WTC11 (cell line): ENCODE results near the gene CAV2. TPM values are rescaled to one million over a fixed set of nuclear protein-coding genes. Genes with fewer than 3 reads are reported as not detected.

Source experiments
- ATAC-seq: fragments of 200-7000 bp; cut with Tn5 transposase; 2 replicates; pipeline ENCODE4 v1.10.0; 2021; ENCODE audit warnings: mild to moderate bottlenecking, moderate library complexity
- CTCF ChIA-PET: fragments of 300-600 bp; sonication (Branson Sonifier 250); formaldehyde crosslinking; loops from one replicate; lab custom pipeline; 2021; ENCODE audit warnings: antibody characterized with exemption; lab: Charles Lee
- POLR2A ChIA-PET: fragments of 350-600 bp; sonication (Branson Sonifier 250); formaldehyde crosslinking; loops from one replicate; lab custom pipeline; 2021; ENCODE audit warnings: antibody characterized with exemption; lab: Charles Lee
- DNase-seq: peaks from one replicate; pipeline ENCODE4 v3.0.0; 2021; ENCODE audit warnings: low spot score
- H3K27ac Mint-ChIP-seq: 2 replicates; pipeline ENCODE4 v1.8.0; 2021; ENCODE audit warnings: mixed read lengths
- H3K27me3 Mint-ChIP-seq: 2 replicates; pipeline ENCODE4 v1.8.0; 2021; ENCODE audit warnings: low read depth, mild to moderate bottlenecking, moderate library complexity, mixed read lengths
- H3K36me3 Mint-ChIP-seq: 2 replicates; pipeline ENCODE4 v1.8.0; 2021; ENCODE audit warnings: mixed read lengths
- H3K4me1 Mint-ChIP-seq: 2 replicates; pipeline ENCODE4 v1.8.0; 2022; ENCODE audit warnings: mixed read lengths
- H3K4me3 Mint-ChIP-seq: 2 replicates; pipeline ENCODE4 v1.8.0; 2021; ENCODE audit warnings: mild to moderate bottlenecking, moderate library complexity, mixed read lengths
- H3K9me3 Mint-ChIP-seq: 2 replicates; pipeline ENCODE4 v1.8.0; 2021; ENCODE audit warnings: mixed read lengths
- CBFB ChIP-seq: sonication (generic); formaldehyde crosslinking; IDR thresholded peaks from 2 replicates; pipeline ENCODE4 v1.8.1; 2022; ENCODE audit warnings: mild to moderate bottlenecking, low read depth, missing genetic modification reagents
- CREM ChIP-seq: sonication (generic); formaldehyde crosslinking; IDR thresholded peaks from 2 replicates; pipeline ENCODE4 v1.8.1; 2022; ENCODE audit warnings: mild to moderate bottlenecking, missing genetic modification reagents, moderate library complexity
- NFATC4 ChIP-seq: fragments of 250-450 bp; sonication (Bioruptor Pico); IDR thresholded peaks from 2 replicates; pipeline ENCODE4 v1.9.0; 2021; ENCODE audit warnings: mild to moderate bottlenecking
- NR2C2 ChIP-seq: sonication (generic); formaldehyde crosslinking; IDR thresholded peaks from 2 replicates; pipeline ENCODE4 v1.8.0; 2022; ENCODE audit warnings: mild to moderate bottlenecking, missing genetic modification reagents
- NR3C1 ChIP-seq: sonication (generic); formaldehyde crosslinking; conservative IDR thresholded peaks from 2 replicates; pipeline ENCODE4 v1.8.1; 2023; ENCODE audit warnings: low read depth, mild to moderate bottlenecking, missing genetic modification reagents
- RELA ChIP-seq: sonication (generic); formaldehyde crosslinking; IDR thresholded peaks from 2 replicates; pipeline ENCODE4 v1.8.1; 2022; ENCODE audit warnings: missing genetic modification reagents, mild to moderate bottlenecking, borderline replicate concordance
- SOX15 ChIP-seq: fragments of 250-450 bp; sonication (Bioruptor Pico); IDR thresholded peaks from 2 replicates; pipeline ENCODE4 v1.9.0; 2021; ENCODE audit warnings: mild to moderate bottlenecking
- TCF7 ChIP-seq: sonication (generic); formaldehyde crosslinking; IDR thresholded peaks from 2 replicates; pipeline ENCODE4 v1.8.0; 2022; ENCODE audit warnings: mild to moderate bottlenecking, low read depth, missing genetic modification reagents, moderate library complexity
- ZNF121 ChIP-seq: sonication (generic); formaldehyde crosslinking; IDR thresholded peaks from 2 replicates; pipeline ENCODE4 v1.8.0; 2023; ENCODE audit warnings: missing genetic modification reagents
- ZNF671 ChIP-seq: fragments of 250-450 bp; sonication (Bioruptor Pico); IDR thresholded peaks from 2 replicates; pipeline ENCODE4 v1.8.0; 2021; ENCODE audit warnings: mild to moderate bottlenecking
- total RNA-seq: library from RNA; stranded (reverse); gene quantifications from 3 replicates; pipeline ENCODE4 v1.2.3, GENCODE V29; 2021
- TF ChIP-seq, protein P1 (sequence below): fragments of 250-450 bp; sonication (Bioruptor Pico); conservative IDR thresholded peaks from 2 replicates; pipeline ENCODE4 v1.9.0; 2021; ENCODE audit warnings: mild to moderate bottlenecking
- TF ChIP-seq, protein P2 (sequence below): sonication (generic); formaldehyde crosslinking; IDR thresholded peaks from 2 replicates; pipeline ENCODE4 v1.8.0; 2023; ENCODE audit warnings: missing genetic modification reagents, mild to moderate bottlenecking, borderline replicate concordance
- TF ChIP-seq, protein P3 (sequence below): sonication (generic); formaldehyde crosslinking; IDR thresholded peaks from 2 replicates; pipeline ENCODE4 v1.8.0; 2022; ENCODE audit warnings: missing genetic modification reagents
- TF ChIP-seq, protein P4 (sequence below): sonication (generic); formaldehyde crosslinking; IDR thresholded peaks from 2 replicates; pipeline ENCODE4 v1.8.0; 2023; ENCODE audit warnings: missing genetic modification reagents
- TF ChIP-seq, protein P5 (sequence below): sonication (generic); formaldehyde crosslinking; IDR thresholded peaks from 2 replicates; pipeline ENCODE4 v1.8.1; 2022; ENCODE audit warnings: low read depth, missing genetic modification reagents, borderline replicate concordance
- TF ChIP-seq, protein P6 (sequence below): sonication (generic); formaldehyde crosslinking; IDR thresholded peaks from 2 replicates; pipeline ENCODE4 v1.8.1; 2023; ENCODE audit warnings: mild to moderate bottlenecking, missing genetic modification reagents, borderline replicate concordance

The CAV2 gene
- total RNA-seq, 1 experiment from 2014 or later: 4.3 TPM

DNA sequence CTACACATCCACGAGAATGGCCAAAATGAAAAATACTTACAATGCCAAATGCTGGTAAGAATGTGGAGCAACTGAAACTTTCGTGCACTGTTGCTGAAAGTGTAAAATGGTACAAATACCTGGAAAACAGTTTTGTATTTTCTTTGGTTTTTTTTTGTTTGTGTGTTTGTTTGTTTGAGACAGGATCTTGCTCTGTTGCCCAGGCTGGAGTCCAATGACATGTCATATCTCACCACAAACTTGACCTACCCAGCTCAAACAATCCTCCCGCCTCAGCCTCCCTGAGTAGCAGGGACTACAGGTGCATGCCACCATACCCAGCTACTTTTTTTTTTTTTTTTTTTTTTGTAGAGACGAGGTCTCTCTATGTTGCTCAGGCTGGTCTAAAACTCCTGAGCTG is 35.6 kb upstream of the CAV2 start (continued):
- TF ChIP-seq, protein P1, sequence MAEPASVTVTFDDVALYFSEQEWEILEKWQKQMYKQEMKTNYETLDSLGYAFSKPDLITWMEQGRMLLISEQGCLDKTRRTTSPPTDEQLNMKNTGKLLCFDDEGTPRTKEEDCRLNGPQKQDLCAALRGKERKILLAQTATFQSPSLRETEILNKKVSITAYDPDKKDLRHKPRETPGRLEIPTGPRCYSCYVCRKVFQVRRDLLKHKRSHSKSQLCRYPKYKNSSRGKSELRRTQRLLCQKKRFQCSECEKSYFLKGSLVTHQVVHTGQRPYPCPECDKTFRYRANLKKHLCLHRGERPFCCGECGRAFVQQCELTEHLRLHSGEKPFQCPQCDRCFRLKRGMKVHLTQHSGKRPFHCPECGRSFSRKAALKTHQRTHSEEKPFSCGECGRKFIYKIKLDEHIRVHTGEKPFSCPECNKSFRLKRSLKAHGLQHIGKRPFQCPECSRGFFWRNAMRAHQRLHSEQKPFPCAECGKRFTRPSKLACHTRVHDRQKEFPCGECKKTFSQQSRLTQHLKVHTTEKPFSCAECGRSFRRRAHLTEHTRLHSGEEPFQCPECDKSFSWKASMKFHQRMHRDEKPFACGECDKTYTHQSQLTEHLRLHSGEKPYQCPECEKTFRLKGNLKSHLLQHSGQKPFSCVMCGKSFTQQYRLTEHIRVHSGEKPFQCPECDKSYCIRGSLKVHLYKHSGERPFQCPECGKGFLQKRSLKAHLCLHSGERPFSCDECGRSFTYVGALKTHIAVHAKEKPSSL (CRISPR knock-in tag): no peak
- TF ChIP-seq, protein P2, sequence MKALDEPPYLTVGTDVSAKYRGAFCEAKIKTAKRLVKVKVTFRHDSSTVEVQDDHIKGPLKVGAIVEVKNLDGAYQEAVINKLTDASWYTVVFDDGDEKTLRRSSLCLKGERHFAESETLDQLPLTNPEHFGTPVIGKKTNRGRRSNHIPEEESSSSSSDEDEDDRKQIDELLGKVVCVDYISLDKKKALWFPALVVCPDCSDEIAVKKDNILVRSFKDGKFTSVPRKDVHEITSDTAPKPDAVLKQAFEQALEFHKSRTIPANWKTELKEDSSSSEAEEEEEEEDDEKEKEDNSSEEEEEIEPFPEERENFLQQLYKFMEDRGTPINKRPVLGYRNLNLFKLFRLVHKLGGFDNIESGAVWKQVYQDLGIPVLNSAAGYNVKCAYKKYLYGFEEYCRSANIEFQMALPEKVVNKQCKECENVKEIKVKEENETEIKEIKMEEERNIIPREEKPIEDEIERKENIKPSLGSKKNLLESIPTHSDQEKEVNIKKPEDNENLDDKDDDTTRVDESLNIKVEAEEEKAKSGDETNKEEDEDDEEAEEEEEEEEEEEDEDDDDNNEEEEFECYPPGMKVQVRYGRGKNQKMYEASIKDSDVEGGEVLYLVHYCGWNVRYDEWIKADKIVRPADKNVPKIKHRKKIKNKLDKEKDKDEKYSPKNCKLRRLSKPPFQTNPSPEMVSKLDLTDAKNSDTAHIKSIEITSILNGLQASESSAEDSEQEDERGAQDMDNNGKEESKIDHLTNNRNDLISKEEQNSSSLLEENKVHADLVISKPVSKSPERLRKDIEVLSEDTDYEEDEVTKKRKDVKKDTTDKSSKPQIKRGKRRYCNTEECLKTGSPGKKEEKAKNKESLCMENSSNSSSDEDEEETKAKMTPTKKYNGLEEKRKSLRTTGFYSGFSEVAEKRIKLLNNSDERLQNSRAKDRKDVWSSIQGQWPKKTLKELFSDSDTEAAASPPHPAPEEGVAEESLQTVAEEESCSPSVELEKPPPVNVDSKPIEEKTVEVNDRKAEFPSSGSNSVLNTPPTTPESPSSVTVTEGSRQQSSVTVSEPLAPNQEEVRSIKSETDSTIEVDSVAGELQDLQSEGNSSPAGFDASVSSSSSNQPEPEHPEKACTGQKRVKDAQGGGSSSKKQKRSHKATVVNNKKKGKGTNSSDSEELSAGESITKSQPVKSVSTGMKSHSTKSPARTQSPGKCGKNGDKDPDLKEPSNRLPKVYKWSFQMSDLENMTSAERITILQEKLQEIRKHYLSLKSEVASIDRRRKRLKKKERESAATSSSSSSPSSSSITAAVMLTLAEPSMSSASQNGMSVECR: no peak
- TF ChIP-seq, protein P3, sequence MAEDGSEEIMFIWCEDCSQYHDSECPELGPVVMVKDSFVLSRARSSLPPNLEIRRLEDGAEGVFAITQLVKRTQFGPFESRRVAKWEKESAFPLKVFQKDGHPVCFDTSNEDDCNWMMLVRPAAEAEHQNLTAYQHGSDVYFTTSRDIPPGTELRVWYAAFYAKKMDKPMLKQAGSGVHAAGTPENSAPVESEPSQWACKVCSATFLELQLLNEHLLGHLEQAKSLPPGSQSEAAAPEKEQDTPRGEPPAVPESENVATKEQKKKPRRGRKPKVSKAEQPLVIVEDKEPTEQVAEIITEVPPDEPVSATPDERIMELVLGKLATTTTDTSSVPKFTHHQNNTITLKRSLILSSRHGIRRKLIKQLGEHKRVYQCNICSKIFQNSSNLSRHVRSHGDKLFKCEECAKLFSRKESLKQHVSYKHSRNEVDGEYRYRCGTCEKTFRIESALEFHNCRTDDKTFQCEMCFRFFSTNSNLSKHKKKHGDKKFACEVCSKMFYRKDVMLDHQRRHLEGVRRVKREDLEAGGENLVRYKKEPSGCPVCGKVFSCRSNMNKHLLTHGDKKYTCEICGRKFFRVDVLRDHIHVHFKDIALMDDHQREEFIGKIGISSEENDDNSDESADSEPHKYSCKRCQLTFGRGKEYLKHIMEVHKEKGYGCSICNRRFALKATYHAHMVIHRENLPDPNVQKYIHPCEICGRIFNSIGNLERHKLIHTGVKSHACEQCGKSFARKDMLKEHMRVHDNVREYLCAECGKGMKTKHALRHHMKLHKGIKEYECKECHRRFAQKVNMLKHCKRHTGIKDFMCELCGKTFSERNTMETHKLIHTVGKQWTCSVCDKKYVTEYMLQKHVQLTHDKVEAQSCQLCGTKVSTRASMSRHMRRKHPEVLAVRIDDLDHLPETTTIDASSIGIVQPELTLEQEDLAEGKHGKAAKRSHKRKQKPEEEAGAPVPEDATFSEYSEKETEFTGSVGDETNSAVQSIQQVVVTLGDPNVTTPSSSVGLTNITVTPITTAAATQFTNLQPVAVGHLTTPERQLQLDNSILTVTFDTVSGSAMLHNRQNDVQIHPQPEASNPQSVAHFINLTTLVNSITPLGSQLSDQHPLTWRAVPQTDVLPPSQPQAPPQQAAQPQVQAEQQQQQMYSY (CRISPR knock-in tag): no peak

DNA sequence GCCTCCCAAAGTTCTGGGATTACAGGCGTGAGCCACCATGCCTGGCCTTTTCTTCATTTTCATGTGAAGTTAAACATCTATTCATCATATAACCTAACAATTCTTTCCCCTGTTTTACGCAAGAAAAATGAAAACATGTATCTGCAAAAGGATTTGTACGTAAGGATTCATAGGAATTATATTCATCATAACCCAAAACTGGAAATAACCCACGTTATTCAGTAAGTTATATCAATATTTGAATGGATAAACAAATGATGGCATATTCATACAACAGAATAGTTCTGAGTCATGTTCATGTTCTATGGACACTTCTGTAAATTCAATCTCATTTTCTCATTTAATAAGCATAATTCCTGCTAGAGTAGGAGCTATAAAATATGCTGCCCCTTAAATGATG is 35.2 kb upstream of the CAV2 start:
- Mint-ChIP-seq H3K36me3 (no peaks in the 10 kb centered on the region), H3K27me3 (no peaks in the 10 kb centered on the region), H3K4me3 (no peak overlapping the region), H3K4me1 (peaks cover 5% of the 10 kb centered on the region; the same call in 1 of the 2 replicates), H3K27ac (no peak overlapping the region), H3K9me3 (no peaks in the 10 kb centered on the region)
- DNase-seq: no peak
- POLR2A ChIA-PET: no interaction called here
- CTCF ChIA-PET: no interaction called here
- ATAC-seq: no peak
- TF ChIP-seq TCF7 (CRISPR knock-in tag) (no peak), CBFB (CRISPR knock-in tag) (no peak), SOX15 (no peak), NFATC4 (no peak), CREM (CRISPR knock-in tag) (no peak), NR3C1 (CRISPR knock-in tag) (no peak), RELA (no peak), ZNF671 (no peak), ZNF121 (no peak), NR2C2 (CRISPR knock-in tag) (no peak)
- TF ChIP-seq, protein P4, sequence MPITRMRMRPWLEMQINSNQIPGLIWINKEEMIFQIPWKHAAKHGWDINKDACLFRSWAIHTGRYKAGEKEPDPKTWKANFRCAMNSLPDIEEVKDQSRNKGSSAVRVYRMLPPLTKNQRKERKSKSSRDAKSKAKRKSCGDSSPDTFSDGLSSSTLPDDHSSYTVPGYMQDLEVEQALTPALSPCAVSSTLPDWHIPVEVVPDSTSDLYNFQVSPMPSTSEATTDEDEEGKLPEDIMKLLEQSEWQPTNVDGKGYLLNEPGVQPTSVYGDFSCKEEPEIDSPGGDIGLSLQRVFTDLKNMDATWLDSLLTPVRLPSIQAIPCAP (CRISPR knock-in tag): no peak
- TF ChIP-seq, protein P5, sequence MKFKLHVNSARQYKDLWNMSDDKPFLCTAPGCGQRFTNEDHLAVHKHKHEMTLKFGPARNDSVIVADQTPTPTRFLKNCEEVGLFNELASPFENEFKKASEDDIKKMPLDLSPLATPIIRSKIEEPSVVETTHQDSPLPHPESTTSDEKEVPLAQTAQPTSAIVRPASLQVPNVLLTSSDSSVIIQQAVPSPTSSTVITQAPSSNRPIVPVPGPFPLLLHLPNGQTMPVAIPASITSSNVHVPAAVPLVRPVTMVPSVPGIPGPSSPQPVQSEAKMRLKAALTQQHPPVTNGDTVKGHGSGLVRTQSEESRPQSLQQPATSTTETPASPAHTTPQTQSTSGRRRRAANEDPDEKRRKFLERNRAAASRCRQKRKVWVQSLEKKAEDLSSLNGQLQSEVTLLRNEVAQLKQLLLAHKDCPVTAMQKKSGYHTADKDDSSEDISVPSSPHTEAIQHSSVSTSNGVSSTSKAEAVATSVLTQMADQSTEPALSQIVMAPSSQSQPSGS: no peak
- TF ChIP-seq, protein P6, sequence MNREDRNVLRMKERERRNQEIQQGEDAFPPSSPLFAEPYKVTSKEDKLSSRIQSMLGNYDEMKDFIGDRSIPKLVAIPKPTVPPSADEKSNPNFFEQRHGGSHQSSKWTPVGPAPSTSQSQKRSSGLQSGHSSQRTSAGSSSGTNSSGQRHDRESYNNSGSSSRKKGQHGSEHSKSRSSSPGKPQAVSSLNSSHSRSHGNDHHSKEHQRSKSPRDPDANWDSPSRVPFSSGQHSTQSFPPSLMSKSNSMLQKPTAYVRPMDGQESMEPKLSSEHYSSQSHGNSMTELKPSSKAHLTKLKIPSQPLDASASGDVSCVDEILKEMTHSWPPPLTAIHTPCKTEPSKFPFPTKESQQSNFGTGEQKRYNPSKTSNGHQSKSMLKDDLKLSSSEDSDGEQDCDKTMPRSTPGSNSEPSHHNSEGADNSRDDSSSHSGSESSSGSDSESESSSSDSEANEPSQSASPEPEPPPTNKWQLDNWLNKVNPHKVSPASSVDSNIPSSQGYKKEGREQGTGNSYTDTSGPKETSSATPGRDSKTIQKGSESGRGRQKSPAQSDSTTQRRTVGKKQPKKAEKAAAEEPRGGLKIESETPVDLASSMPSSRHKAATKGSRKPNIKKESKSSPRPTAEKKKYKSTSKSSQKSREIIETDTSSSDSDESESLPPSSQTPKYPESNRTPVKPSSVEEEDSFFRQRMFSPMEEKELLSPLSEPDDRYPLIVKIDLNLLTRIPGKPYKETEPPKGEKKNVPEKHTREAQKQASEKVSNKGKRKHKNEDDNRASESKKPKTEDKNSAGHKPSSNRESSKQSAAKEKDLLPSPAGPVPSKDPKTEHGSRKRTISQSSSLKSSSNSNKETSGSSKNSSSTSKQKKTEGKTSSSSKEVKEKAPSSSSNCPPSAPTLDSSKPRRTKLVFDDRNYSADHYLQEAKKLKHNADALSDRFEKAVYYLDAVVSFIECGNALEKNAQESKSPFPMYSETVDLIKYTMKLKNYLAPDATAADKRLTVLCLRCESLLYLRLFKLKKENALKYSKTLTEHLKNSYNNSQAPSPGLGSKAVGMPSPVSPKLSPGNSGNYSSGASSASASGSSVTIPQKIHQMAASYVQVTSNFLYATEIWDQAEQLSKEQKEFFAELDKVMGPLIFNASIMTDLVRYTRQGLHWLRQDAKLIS (CRISPR knock-in tag): no peak
- TF ChIP-seq, protein P3 (CRISPR knock-in tag): no peak
